Transverse colon (tissue), 4 donors: ENCODE data around the gene ZNF682. TPM values are rescaled to one million over a fixed set of nuclear protein-coding genes. Genes with fewer than 3 reads are reported as not detected.
"Not testable (repeated sequence)": the region's sequence is repeated elsewhere in the genome, so short reads cannot be mapped to it uniquely, and the experiment has no call there.

Experiments used
- DNase-seq: peaks from one replicate; pipeline ENCODE4 v3.0.0-alpha.2; 2019
- H3K27ac ChIP-seq, 4 donors: fragments of 200-600 bp; sonication (generic); 2 replicates each; pipeline ENCODE4 v1.5.1; 2016 to 2018; ENCODE audit warnings: inconsistent platforms in 4 of 4
- H3K27me3 ChIP-seq: fragments of 200-600 bp; sonication (generic); 2 replicates; pipeline ENCODE4 v1.5.1; 2017; ENCODE audit warnings: inconsistent platforms
- H3K36me3 ChIP-seq, 4 donors: fragments of 200-600 bp; sonication (generic); 2 replicates each; pipeline ENCODE4 v1.5.1; 2017 to 2019; ENCODE audit warnings: inconsistent platforms in 4 of 4
- H3K4me1 ChIP-seq, 4 donors: fragments of 200-600 bp; sonication (generic); 2 replicates each; pipeline ENCODE4 v1.5.1; 2017 to 2020; ENCODE audit warnings: inconsistent platforms in 4 of 4
- H3K4me3 ChIP-seq, 4 donors: fragments of 200-600 bp; sonication (generic); 1 replicate in 1 of 4; 2 replicates in 3 of 4; pipeline versions ENCODE4 v1.5.1 to v1.6.1; 2017 to 2019; ENCODE audit warnings: inconsistent platforms in 4 of 4
- H3K9me3 ChIP-seq, 2 donors: fragments of 200-600 bp; sonication (generic); 2 replicates each; pipeline ENCODE4 v1.5.1; 2017 to 2019; ENCODE audit warnings: inconsistent platforms in 2 of 2
- EP300 ChIP-seq: sonication (generic); formaldehyde crosslinking; IDR thresholded peaks from one replicate; pipeline ENCODE4 v1.6.1; 2017; ENCODE audit warnings: antibody characterized with exemption, low read depth
- POLR2A ChIP-seq: fragments of 450-650 bp; IDR thresholded peaks from one replicate; pipeline ENCODE4 v1.6.1; 2016; ENCODE audit warnings: antibody characterized with exemption, mild to moderate bottlenecking, moderate library complexity
- POLR2AphosphoS5 ChIP-seq, 3 donors: sonication (generic); formaldehyde crosslinking; IDR thresholded peaks; one replicate each; pipeline ENCODE4 v1.6.1; 2016; ENCODE audit warnings: antibody characterized with exemption in 3 of 3
- WGBS, 2 donors: methylation state at CpG; one replicate each; pipeline ENCODE4 v1.1.5; 2018; ENCODE audit warnings: low coverage in 1 of 2; 5-methylcytosine and 5-hydroxymethylcytosine counted together
- in situ Hi-C, 4 donors: fragments of 200-750 bp; cut with MboI; loops; one replicate each; pipeline versions ENCODE4 v1.15.0 to v1.15.1; 2017; ENCODE audit warnings: low sequenced_read_pairs in 3 of 4, low pct_ligation_motif_present in 1 of 4, low pct_unique_long_range_greater_than_20kb in 1 of 4
- intact Hi-C: fragments of 100-400 bp; cut with DNase I; formaldehyde crosslinking; loops from one replicate; pipeline ENCODE4 v1.15.1; 2023; ENCODE audit warnings: low total_unique reads
- total RNA-seq, 4 donors: library from RNA; depleted of rRNA; stranded (reverse); fragments of >200 nt; gene quantifications; one replicate each; pipeline ENCODE4 v1.1.0, GENCODE V29; 2016
- TF ChIP-seq, protein P1 (sequence below), 5 experiments: fragments of 200-600 bp in 3 of 5; fragments of 450-650 bp in 2 of 5; sonication (generic) in 3 of 5; IDR thresholded peaks; 1 replicate in 2 of 5; 2 replicates in 3 of 5; pipeline ENCODE4 v1.5.1; 2016 to 2017; ENCODE audit warnings: antibody characterized with exemption in 5 of 5, inconsistent platforms in 3 of 5, mild to moderate bottlenecking in 2 of 5, moderate library complexity in 1 of 5

ZNF682 gene
- total RNA-seq, 4 donors from 2014 or later: 4.8 to 6.0 (median 5.5) TPM; not detected in 1

DNA sequence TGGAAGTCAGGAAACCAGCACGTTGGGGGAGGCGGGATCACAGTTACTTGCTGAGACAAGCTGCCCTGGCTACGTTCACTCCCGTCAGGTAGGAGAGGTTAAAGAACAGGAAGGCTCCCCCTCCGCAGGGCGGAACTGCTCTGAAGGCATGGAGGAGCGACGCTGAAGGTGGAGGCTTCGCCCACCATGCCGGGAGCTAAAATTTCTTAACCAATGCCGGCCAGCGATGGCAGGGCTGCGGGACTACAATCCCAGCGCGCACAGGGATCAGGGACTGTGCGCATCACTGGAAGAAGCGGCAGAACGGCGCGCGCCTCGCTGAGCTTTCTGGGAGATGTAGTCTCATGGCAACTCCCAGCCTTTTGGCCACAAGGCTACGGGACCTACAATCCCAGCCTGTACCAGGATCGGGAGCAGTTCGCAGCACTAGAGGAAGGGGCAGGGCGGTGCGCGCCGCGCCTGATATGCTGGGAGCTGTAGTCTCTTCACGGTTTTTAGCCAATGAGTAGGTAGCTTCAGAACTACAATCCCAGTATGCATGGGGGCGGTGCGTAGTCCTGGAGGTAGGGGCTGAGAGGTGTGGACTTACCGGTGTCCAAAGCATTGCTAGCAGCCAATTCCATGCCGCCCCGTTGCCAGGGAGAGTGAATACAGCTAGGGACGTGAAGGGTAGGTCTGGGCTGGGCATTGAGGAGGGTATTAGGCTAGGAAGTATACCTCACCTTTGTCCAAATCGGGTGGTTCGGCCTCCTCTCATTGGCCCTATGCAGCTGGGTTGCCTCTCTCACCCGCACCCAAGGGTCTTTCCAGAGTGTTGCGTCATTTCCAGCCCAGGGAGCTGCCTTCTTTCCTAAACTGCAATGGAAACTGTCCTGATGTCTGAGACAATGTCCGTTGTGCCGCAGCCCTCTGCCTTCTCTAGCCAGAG, 12.8 kb upstream of the ZNF682 start:
- WGBS, 2 donors: 1% methylated on average over 43 of the region's 43 CpGs; no CpG with 5 or more reads in 1 of the 2 donors
- H3K27me3 ChIP-seq: no peaks in the 10 kb centered on the region

DNA sequence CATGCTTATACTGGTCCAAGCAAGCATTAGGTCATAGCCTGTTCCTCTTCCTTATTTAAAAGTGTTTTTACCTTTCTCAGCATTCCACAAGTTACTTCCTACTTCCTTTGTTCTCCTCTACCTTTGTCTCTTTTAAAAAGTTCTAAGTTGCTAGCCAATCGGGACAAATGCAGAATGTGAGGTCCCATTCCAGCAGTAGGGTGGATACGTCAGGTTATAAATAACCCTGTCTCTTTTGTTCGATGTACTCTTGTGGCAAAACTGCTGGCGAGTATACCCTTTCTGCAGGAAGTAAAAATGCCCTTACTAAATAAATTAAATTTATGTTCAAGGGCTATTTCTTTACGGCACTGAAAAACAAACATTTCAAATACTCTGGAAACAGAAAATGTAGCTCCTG, 6.4 kb upstream of the ZNF682 start:
- 43 to 46% methylated on average over 5 of the region's 5 CpGs for WGBS, 2 donors
- intact Hi-C loops, H3K4me1 ChIP-seq, H3K9me3 ChIP-seq, H3K36me3 ChIP-seq, H3K27me3 ChIP-seq, DNase-seq, H3K27ac ChIP-seq, in situ Hi-C loops, H3K4me3 ChIP-seq: not testable (repeated sequence)

More for the DNA sequence above, 12.8 kb upstream of the ZNF682 start:
- intact Hi-C loops (no loop called here), in situ Hi-C loops (no loop called here)
- Histone ChIP-seq H3K27ac (peak overlapping the region; percentile 72 to 84 (median 82)), H3K4me1 (peaks cover 0 to 8% (median 4%) of the 10 kb centered on the region in 4 donors), H3K4me3 (peak overlapping the region; percentile 48 to 74 (median 56)), H3K36me3 (no peaks in the 10 kb centered on the region), H3K9me3 (no peaks in the 10 kb centered on the region)
- DNase-seq: peak; percentile 95
- TF ChIP-seq POLR2AphosphoS5 (IDR thresholded peaks at IDR 0.05) (peak; percentile 18 to 71 (median 21)), EP300 (no peak), POLR2A (peak; percentile 25)
- TF ChIP-seq, protein P1, sequence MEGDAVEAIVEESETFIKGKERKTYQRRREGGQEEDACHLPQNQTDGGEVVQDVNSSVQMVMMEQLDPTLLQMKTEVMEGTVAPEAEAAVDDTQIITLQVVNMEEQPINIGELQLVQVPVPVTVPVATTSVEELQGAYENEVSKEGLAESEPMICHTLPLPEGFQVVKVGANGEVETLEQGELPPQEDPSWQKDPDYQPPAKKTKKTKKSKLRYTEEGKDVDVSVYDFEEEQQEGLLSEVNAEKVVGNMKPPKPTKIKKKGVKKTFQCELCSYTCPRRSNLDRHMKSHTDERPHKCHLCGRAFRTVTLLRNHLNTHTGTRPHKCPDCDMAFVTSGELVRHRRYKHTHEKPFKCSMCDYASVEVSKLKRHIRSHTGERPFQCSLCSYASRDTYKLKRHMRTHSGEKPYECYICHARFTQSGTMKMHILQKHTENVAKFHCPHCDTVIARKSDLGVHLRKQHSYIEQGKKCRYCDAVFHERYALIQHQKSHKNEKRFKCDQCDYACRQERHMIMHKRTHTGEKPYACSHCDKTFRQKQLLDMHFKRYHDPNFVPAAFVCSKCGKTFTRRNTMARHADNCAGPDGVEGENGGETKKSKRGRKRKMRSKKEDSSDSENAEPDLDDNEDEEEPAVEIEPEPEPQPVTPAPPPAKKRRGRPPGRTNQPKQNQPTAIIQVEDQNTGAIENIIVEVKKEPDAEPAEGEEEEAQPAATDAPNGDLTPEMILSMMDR (IDR thresholded peaks at IDR 0.05): peak in 2 of 5 experiments; percentile 8 to 35

DNA sequence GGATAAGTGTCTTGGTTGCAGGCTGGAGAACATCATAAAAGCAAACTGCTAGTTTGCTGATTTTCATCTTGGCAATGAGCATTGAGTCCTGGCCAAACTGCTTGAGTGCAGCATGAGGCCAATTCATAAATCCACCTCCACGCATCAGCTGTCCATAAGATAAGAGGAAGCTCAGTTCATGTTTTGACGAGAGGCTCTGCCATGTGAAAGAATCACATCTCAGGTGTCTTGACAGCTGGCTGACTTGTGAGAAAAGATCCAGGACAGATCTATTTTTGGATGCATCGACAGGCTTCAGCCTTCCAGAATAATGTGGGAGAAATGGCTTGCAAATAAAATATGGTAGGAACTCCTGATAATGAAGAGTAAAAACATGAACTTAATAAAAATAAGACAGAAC, 5.4 kb upstream of the ZNF682 start:
- no peak for DNase-seq
- no peaks in the 10 kb centered on the region for H3K9me3 ChIP-seq
- H3K4me1 ChIP-seq: no peaks in the 10 kb centered on the region
- TF ChIP-seq POLR2A (no peak), EP300 (no peak), POLR2AphosphoS5 (IDR thresholded peaks at IDR 0.05) (no peak)
- TF ChIP-seq, protein P1 (IDR thresholded peaks at IDR 0.05): no peak
- 74 to 100% methylated on average over 1 to 3 of the region's 3 CpGs for WGBS, 2 donors
- H3K36me3 ChIP-seq: no peaks in the 10 kb centered on the region
- in situ Hi-C loops (no loop called here), intact Hi-C loops (no loop called here)
- no peak overlapping the region for H3K27ac ChIP-seq
- H3K27me3 ChIP-seq: no peaks in the 10 kb centered on the region
- H3K4me3 ChIP-seq: no peak overlapping the region

DNA sequence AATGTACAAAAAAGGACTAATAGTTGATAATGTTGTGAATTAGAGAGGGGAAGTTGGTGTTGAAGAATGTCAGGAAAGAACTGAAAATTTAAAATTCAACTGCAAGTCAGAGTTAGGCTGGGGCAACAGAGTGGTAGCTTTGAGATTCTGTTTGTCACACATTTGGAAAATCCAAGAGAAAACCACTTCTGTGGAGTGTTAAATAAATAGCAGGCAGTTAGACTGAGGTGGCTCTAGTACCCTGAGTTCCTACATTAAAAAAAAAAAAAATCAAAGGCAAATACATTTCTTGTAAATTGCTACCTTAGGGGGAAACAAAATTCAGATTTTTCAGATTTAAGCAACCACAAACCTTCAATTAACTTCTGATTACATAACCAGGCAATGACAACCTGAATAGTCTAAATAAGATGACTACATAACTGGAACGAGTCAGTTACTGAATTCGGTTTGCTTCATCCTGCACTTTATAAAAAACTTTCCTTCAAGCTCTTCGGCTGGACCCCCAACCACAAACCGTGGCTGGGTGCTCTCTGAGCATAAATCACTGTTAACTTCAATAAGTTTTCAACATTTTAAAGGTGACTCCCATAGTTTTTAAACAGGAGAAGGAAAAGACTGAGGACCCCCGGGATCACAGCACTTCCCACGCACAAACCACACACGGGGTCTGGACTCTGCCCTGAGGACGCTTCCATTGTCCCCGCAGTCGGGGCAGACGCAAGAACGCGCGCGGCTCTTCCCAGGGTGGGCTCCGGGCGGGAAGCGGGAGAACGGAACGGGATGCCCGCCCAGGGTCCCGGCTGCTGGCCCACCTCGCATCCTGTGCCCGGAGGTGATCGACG, 725 bp downstream of the ZNF682 start:
- Histone ChIP-seq H3K4me3 (peak overlapping the region; percentile 55 to 78 (median 62)), H3K36me3 (no peaks in the 10 kb centered on the region), H3K4me1 (peaks cover 0 to 9% (median 4%) of the 10 kb centered on the region in 4 donors), H3K27me3 (no peaks in the 10 kb centered on the region), H3K9me3 (no peaks in the 10 kb centered on the region), H3K27ac (peak overlapping the region; percentile 67 to 74 (median 71))
- TF ChIP-seq EP300 (no peak), POLR2A (no peak), POLR2AphosphoS5 (IDR thresholded peaks at IDR 0.05) (no peak)
- TF ChIP-seq, protein P1 (IDR thresholded peaks at IDR 0.05): no peak
- intact Hi-C loops: no loop called here
- in situ Hi-C loops: no loop called here
- WGBS, 2 donors: 2 to 3% methylated on average over 4 to 8 of the region's 26 CpGs
- DNase-seq: no peak
